Neural progenitor cell (in vitro differentiated cells): ENCODE measurements around the gene PFKFB4. TPM values are rescaled to one million over a fixed set of nuclear protein-coding genes. Genes with fewer than 3 reads are reported as not detected.
A peak's percentile ranks its signal among the peaks of the same experiment; 100 is the strongest.

Experiments used
- DNase-seq: peaks from one replicate; pipeline ENCODE4 v3.0.0-alpha.2; 2016; ENCODE audit warnings: low spot score
- H2AFZ ChIP-seq: fragments of 200-600 bp; sonication (generic); replicated peaks from 2 replicates; pipeline ENCODE4 v1.6.1; 2016; ENCODE audit warnings: antibody characterized with exemption
- H3F3A ChIP-seq: fragments of 200-600 bp; sonication (generic); 2 replicates; pipeline ENCODE4 v1.6.1; 2016; ENCODE audit warnings: antibody characterized with exemption, low read depth
- H3K27ac ChIP-seq: fragments of 200-600 bp; sonication (generic); 2 replicates; pipeline ENCODE4 v1.5.1; 2016; ENCODE audit warnings: mild to moderate bottlenecking
- H3K27me3 ChIP-seq: fragments of 200-600 bp; sonication (generic); 2 replicates; pipeline ENCODE4 v1.6.1; 2016; ENCODE audit warnings: mild to moderate bottlenecking, moderate library complexity
- H3K36me3 ChIP-seq: fragments of 200-600 bp; sonication (generic); 2 replicates; pipeline ENCODE4 v1.5.1; 2016
- H3K4me1 ChIP-seq: fragments of 200-600 bp; sonication (generic); 2 replicates; pipeline ENCODE4 v1.6.1; 2016; ENCODE audit warnings: mixed run types
- H3K4me2 ChIP-seq: fragments of 200-600 bp; sonication (generic); 2 replicates; pipeline ENCODE4 v1.6.1; 2016
- H3K4me3 ChIP-seq: fragments of 200-600 bp; sonication (generic); 2 replicates; pipeline ENCODE4 v1.5.1; 2016
- H3K79me2 ChIP-seq: fragments of 200-600 bp; sonication (generic); 2 replicates; pipeline ENCODE4 v1.6.1; 2016; ENCODE audit warnings: low read depth
- H3K9ac ChIP-seq: fragments of 200-600 bp; sonication (generic); 2 replicates; pipeline ENCODE4 v1.6.1; 2016
- H3K9me3 ChIP-seq: fragments of 200-600 bp; sonication (generic); 2 replicates; pipeline ENCODE4 v1.5.1; 2016; ENCODE audit warnings: low read depth
- H4K20me1 ChIP-seq: fragments of 200-600 bp; sonication (generic); 2 replicates; pipeline ENCODE4 v1.6.1; 2016; ENCODE audit warnings: low read depth
- H3K27ac Mint-ChIP-seq: 3 replicates; pipeline ENCODE4 v1.8.0; 2021; ENCODE audit warnings: mixed read lengths
- H3K27me3 Mint-ChIP-seq: 2 replicates; pipeline ENCODE4 v1.8.0; 2022; ENCODE audit warnings: low read depth, mild to moderate bottlenecking, inconsistent platforms, moderate library complexity, mixed read lengths; ENCODE audit not compliant: insufficient read depth
- H3K36me3 Mint-ChIP-seq: 3 replicates; pipeline ENCODE4 v1.8.0; 2021; ENCODE audit warnings: mixed read lengths
- H3K4me1 Mint-ChIP-seq: 3 replicates; pipeline ENCODE4 v1.8.0; 2021; ENCODE audit warnings: mixed read lengths
- H3K4me3 Mint-ChIP-seq: 3 replicates; pipeline ENCODE4 v1.8.0; 2021; ENCODE audit warnings: mild to moderate bottlenecking, moderate library complexity, mixed read lengths
- H3K9me3 Mint-ChIP-seq: 3 replicates; pipeline ENCODE4 v1.8.0; 2020; ENCODE audit warnings: mixed read lengths
- CTCF ChIP-seq: fragments of 200-600 bp; sonication (generic); IDR thresholded peaks from 2 replicates; pipeline ENCODE4 v1.5.1; 2017; ENCODE audit warnings: antibody characterized with exemption, mild to moderate bottlenecking
- EZH2 ChIP-seq: fragments of 200-600 bp; sonication (generic); IDR thresholded peaks from 2 replicates; pipeline ENCODE4 v1.6.1; 2017; ENCODE audit warnings: antibody characterized with exemption, mild to moderate bottlenecking, moderate library complexity
- EZH2phosphoT487 ChIP-seq: fragments of 200-600 bp; sonication (generic); IDR thresholded peaks from 2 replicates; pipeline ENCODE4 v1.6.1; 2017; ENCODE audit warnings: antibody characterized with exemption
- total RNA-seq: library from RNA; depleted of rRNA; stranded (reverse); fragments of >200 nt; gene quantifications from 2 replicates; pipeline ENCODE4 v1.2.3, GENCODE V29; 2015; ENCODE audit warnings: low replicate concordance

PFKFB4 gene
- total RNA-seq, 1 donor from 2014 or later, result 59.5 TPM

- Mint-ChIP-seq H3K4me3 (peak within 1 kb of the TSS; percentile 19), H3K36me3 (peaks cover 12% of the 10 kb centered on the region), H3K27me3 (peaks cover 11% of the 10 kb centered on the region), H3K4me1 (peaks cover 13% of the 10 kb centered on the region), H3K9me3 (no peaks in the 10 kb centered on the region), H3K27ac (peak within 1 kb of the TSS; percentile 83)
- H3K4me3 ChIP-seq, result no peak within 1 kb of the TSS
- H3K9ac ChIP-seq, result no peak within 1 kb of the TSS
- H3K27ac ChIP-seq, result no peak within 1 kb of the TSS
- H3F3A ChIP-seq, result no peaks in the 10 kb centered on the region
- no peaks in the 10 kb centered on the region for H3K79me2 ChIP-seq
- peak within 1 kb of the TSS; percentile 52 for H3K4me2 ChIP-seq
- H2AFZ ChIP-seq, result no peak within 1 kb of the TSS
- no peaks in the 10 kb centered on the region for H3K27me3 ChIP-seq
- H3K9me3 ChIP-seq, result no peaks in the 10 kb centered on the region
- no peaks in the 10 kb centered on the region for H3K36me3 ChIP-seq
- H3K4me1 ChIP-seq, result no peaks in the 10 kb centered on the region
- DNase-seq, result no peak
- no peaks in the 10 kb centered on the region for H4K20me1 ChIP-seq
- no peak for TF ChIP-seq CTCF
- no peak for TF ChIP-seq EZH2
- TF ChIP-seq EZH2phosphoT487, result no peak
Observed at GRCh38 chr3:48595075-48595525, 38.5 kb upstream of the PFKFB4 start, which contains the start of gene COL7A1. Gene COL7A1 (minus strand): TSS chr3:48595329. CDS start chr3:48595159, 170 bp downstream.

GRCh38 chr3:48594417-48595049, 37.9 kb upstream of the PFKFB4 start:
- H3K4me2 ChIP-seq, result peak overlapping the region; percentile 52
- no peaks in the 10 kb centered on the region for H3K4me1 ChIP-seq

GRCh38 chr3:48593337-48593736, 36.7 kb upstream of the PFKFB4 start:
- no peak overlapping the region for H2AFZ ChIP-seq
- no peak overlapping the region for H3K4me3 ChIP-seq

More at GRCh38 chr3:48594417-48595049, 37.9 kb upstream of the PFKFB4 start:
- Histone ChIP-seq H3K27me3 (no peaks in the 10 kb centered on the region), H3K27ac (no peak overlapping the region), H4K20me1 (no peaks in the 10 kb centered on the region), H2AFZ (no peak overlapping the region), H3F3A (no peaks in the 10 kb centered on the region), H3K4me3 (no peak overlapping the region), H3K79me2 (no peaks in the 10 kb centered on the region), H3K9ac (no peak overlapping the region), H3K9me3 (no peaks in the 10 kb centered on the region), H3K36me3 (no peaks in the 10 kb centered on the region)
- peaks cover 13% of the 10 kb centered on the region for H3K4me1 Mint-ChIP-seq
- peak; percentile 18 for DNase-seq
- H3K36me3 Mint-ChIP-seq, result peaks cover 11% of the 10 kb centered on the region
- H3K27ac Mint-ChIP-seq, result no peak overlapping the region
- H3K9me3 Mint-ChIP-seq, result no peaks in the 10 kb centered on the region
- no peak overlapping the region for H3K4me3 Mint-ChIP-seq
- H3K27me3 Mint-ChIP-seq, result peaks cover 11% of the 10 kb centered on the region
- no peak for TF ChIP-seq EZH2
- TF ChIP-seq EZH2phosphoT487, result no peak
- TF ChIP-seq CTCF, result no peak

More at GRCh38 chr3:48593337-48593736, 36.7 kb upstream of the PFKFB4 start:
- Histone ChIP-seq H3K4me2 (no peak overlapping the region), H3K4me1 (no peaks in the 10 kb centered on the region), H3K79me2 (no peaks in the 10 kb centered on the region), H3K36me3 (no peaks in the 10 kb centered on the region), H3K27ac (no peak overlapping the region), H3K27me3 (no peaks in the 10 kb centered on the region), H4K20me1 (no peaks in the 10 kb centered on the region), H3K9me3 (no peaks in the 10 kb centered on the region), H3F3A (no peaks in the 10 kb centered on the region), H3K9ac (no peak overlapping the region)
- Mint-ChIP-seq H3K27me3 (peaks cover 11% of the 10 kb centered on the region), H3K9me3 (no peaks in the 10 kb centered on the region), H3K4me3 (no peak overlapping the region), H3K36me3 (peaks cover 8% of the 10 kb centered on the region), H3K4me1 (peaks cover 13% of the 10 kb centered on the region), H3K27ac (no peak overlapping the region)
- TF ChIP-seq CTCF (no peak), EZH2 (no peak), EZH2phosphoT487 (no peak)
- no peak for DNase-seq
